HG02763 (cell line): ENCODE results near the gene CFAP77.

Experiments
- ATAC-seq: cut with Tn5 transposase; IDR thresholded peaks from one replicate; pipeline ENCODE4 v1.9.1; 2021; ENCODE audit warnings: mild to moderate bottlenecking, moderate library complexity; ENCODE audit not compliant: unreplicated experiment

CFAP77 gene

DNA sequence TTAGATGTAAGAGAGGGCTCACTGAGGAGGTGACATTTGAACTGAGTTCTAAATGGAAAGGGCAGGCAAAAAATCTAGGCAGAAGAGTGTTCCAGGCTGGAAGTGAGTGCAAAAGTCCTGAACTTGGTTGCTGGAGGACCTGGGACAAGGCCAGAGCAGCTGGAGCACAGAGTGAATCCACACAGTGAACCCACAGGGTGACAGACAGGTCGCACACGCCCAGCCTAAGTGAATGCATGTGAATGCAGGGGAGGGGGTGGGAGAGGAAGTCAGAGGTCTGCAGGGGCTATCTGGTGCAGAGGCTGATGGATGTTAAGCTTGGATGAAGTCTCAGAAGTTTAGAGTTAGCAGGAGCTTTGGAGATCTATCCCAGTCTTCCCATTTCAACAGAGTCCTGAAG is 2.8 kb upstream of the CFAP77 start:
- ATAC-seq = no peak

DNA sequence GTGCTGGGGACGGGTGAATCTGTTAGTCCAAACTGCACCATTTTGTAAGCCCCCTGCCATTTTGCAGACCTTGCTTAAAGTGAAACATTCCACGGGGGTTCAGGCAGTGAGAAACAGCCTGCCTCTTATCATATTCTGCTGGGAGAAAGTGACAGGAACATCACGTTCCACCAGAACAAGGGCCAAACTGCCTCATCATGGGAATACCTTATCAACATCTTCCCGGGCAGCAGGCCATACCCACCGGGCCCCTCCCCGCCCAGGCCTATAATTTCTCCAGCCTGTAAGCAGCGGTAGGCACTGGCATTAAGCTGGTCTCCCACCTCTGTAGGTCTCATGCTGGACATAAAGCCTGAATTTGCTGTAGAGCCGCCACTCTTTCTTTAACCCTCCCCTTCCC is 1.5 kb upstream of the CFAP77 start:
- ATAC-seq = no peak

DNA sequence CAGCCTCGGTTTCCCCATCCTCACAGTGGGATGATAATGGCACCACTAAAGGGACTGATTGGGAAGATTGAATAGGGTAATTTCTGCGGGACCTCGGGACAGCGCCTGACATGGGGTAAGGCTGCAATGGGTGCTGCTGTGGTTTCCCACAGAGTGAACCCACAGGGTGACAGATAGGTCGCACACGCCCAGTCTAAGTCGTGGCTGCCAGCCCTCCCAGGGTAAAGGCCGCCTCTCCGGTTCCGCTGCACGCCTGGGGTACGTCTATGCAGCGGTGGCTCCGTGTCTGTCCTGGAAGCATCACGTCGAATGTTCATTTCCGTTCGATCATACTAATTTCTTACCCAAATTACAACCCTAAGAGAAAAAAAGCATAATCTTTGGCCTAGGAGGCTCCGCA is 631 bp downstream of the CFAP77 start:
- no peak for ATAC-seq

DNA sequence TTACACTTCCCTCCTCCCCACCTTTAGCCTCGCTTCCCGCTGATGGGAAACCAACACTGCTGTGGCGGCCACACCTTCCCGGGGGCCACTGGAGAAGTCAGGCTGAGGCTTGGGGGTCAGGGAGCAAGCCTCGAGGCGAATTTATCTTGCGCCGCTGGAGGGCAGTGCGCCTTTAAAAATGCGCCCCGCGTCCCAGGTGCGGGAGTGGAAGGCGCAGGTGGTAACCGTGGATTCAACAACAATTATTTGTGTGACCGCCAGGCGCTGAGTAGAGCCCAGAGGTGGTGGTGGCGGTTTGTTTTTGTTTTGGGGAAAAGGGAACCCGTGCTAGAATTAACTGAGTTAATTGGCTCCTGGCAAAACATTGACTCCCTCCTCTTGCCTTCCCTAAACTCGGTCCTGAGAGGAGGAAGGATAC is 1.1 kb downstream of the CFAP77 start:
- ATAC-seq = no peak

DNA sequence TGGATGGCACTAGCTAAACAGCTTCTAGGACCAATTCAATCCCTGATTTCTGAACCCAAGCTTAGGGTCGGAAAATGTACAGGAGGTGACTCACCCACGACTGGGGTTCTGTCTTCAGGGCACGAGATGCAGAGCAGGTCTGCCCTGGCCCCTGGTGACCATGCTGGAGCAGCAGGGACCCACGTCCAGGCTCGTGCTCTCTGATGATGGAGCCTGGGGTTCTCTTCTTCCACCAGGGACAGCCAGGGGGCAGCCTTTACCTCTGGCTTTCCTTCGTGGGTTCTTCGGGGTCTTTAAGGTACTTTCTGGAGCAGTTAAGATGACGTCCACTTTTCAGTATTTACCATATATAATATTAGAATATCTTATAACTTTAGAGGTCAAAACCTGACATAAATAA is 2.1 kb downstream of the CFAP77 start:
- ATAC-seq = no peak

- no peak for ATAC-seq
Measured at GRCh38 chr9:132413926-132414325, 3.9 kb downstream of the CFAP77 start.

GRCh38 chr9:132414731-132415130 is 4.7 kb downstream of the CFAP77 start:
- ATAC-seq = no peak

- no peak for ATAC-seq
Measured at GRCh38 chr9:132415181-132415580, 5.2 kb downstream of the CFAP77 start.

- ATAC-seq = no peak
Measured at GRCh38 chr9:132418726-132419363, 8.8 kb downstream of the CFAP77 start.

DNA sequence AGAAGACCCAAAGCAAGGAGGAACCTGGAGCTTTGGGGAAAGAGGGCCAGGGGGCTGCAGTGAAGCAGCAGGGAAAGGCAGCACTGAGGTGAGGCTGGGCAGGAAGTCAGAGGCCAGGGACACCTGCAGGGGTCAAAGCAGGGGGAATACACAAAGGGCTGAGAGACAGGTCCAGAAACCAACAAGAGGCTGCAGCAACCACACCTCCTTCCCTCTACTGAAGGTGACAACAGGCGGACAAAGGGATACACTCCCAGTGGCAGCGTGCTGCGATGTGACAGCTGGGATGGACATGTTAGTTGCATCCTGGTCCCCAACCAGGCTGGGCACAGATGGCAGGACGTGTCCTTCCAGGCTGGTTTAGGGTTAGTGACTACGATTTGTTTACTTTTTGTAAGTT is 12.6 kb downstream of the CFAP77 start:
- no peak for ATAC-seq

GRCh38 chr9:132423503-132423902 is 13.5 kb downstream of the CFAP77 start:
- ATAC-seq = no peak

DNA sequence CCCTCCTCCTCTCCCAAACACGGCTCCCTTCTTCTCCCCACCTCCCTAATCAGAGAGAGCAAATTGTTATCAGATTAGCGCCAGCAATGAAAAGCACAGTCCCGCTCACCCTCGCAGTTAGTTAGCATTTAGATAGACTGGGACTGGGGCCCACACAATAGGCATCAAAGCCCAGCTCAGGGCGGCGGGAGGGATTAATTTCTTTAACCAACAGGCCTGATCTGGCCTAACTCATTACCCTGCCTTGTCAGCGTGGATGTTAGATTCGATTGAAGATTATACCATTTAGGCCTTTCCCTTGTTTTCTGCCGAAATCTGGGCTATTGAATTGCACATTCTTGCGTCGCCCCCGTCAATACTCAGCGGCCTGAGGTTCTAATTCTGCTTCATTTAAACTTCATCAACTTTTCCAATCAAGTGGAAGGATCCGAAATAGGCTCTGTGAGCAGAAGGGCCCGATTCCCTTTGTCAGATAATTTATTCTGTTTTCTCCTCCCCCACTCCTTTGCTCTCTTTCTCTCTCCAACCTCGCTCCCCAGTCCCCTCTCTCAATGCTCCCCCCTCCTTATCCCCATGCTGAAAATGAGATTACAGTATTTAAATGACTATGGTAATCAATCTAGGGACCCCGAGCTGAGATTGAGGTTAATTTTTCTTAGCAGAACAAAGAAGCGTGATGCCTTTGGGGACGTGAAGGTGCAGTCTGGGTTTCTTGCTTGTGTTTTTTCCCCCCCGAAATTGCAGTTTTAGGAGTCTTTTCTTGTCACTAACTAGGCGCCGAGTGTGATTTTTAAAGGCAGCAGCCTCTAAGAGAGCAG is 15.1 kb downstream of the CFAP77 start:
- no peak for ATAC-seq

DNA sequence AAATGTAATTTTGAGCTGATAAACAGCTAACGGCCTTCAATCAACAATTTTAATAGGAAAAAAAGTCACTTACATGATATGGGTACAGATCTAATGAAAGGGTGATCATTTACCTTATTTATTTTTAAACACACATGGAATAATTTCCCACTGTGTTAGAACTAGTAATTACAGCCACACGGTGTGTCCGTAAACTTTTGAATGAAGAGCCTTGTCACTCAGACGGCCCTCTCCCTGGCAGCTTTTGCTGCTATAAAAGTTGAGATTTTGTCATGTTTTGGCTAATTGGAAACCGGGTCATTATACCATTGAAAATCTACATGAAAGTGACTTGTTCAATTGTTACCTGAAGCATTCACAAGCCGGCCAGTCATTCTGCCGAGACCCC is 15.7 kb downstream of the CFAP77 start:
- no peak for ATAC-seq

DNA sequence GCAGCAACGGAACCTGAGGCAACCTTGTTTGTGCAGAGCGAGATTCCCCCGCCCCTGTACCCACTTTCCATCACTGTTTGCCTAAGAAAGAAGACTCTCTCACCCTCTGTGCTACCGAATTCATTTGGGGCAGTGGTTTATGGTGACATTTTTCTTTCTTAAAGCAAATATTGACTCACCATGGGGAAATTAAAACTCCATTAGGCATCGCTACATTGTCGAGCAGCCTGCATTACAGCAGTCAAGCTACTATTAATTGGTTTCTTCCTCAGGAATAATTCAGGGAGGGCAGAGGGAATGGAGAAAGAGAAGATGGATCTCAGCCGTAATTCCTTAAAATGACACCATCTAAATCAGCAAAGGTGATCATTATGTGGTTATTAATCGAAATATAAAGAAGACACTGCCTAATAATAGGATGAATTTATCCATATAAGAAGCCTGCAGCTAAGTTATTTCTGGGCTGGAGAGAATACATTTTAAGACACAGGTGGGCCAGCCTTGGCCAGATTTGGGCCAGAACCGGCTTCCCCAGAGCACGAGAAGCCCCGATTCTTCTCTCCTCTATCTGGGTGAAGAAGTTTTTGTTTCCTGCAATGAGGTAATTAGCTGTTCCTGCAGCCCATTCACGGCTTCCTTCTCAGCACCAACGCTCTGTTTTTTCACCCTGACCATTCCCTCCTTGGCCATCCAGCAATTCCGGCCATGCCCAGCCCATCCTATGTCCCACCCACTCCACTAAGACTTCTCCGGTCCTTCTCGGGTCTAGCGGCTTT is 16.8 kb downstream of the CFAP77 start:
- ATAC-seq = no peak

- ATAC-seq = no peak
Measured at GRCh38 chr9:132430998-132431397, 21.0 kb downstream of the CFAP77 start.

DNA sequence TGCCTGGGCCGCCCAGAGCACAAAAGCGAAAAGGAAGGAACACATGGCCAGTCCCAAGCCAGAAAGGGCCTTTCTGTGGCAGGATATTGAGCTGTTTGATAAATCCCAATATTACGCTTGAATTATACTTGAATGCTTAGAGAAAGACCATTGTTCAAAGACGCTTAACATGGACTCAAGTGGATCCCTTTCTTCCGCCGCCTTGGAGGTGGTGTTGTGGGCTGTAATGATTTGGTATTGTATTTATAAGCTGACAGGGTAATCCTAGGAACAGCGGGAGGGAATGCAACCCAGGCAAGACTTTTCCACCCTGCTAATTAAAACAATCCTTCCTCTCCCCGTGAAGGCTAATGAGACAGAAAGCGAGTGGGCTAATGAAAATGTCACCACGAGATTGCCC is 24.9 kb downstream of the CFAP77 start:
- ATAC-seq = no peak

DNA sequence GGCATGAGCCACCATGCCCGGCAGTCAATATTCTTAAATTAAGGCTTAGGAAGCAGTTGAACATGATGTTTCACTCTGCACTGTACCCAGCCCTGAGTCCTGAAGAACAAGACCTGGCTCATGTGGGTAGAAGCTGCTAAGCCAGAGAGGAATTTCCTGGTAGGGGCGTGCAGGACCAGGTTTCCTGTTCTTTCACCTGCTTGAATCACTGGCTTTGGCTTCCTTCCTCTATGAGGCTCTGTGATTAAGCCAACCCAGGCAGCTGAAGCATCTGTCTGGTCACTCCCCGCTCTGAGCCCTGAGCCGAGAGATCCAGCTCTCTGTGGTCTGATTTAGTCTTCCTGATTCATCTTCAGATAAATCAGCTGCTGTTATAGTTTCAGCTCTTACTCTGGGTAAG is 29.1 kb downstream of the CFAP77 start:
- no peak for ATAC-seq

- no peak for ATAC-seq
Measured at GRCh38 chr9:132440735-132441134, 30.7 kb downstream of the CFAP77 start.

DNA sequence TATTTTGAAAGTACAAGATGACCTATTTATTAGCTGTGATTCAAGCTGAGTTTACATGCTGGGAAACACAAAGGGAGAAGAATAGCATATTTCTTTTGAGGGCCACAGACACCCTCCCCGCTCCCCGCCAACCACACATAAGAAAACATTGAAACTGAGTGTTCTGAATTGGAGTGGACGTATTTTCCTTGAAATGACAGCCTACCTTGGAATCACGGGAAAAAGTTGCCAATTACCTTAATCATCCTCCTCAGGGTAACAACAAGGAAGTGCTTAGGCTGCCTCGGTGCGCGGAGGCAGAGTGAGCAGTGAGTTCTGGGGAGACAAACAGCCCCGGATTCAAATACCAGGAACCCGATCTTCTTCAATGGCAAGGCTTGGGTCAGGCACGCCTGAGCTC is 31.4 kb downstream of the CFAP77 start:
- ATAC-seq = no peak

- ATAC-seq = no peak
Measured at GRCh38 chr9:132443951-132444607, 34.1 kb downstream of the CFAP77 start.

- ATAC-seq = no peak
Measured at GRCh38 chr9:132446887-132447286, 36.9 kb downstream of the CFAP77 start.
